NK-92 treated with Interleukin-12 subunit alpha and Interleukin-12 subunit beta, amount 100 ng/mL, for 24 hours (cell line): ENCODE measurements around the gene CXCL12.

Source experiments
- DNase-seq: peaks from one replicate; lab custom pipeline; 2025; lab: John Stamatoyannopoulos, UW

Gene CXCL12

DNA sequence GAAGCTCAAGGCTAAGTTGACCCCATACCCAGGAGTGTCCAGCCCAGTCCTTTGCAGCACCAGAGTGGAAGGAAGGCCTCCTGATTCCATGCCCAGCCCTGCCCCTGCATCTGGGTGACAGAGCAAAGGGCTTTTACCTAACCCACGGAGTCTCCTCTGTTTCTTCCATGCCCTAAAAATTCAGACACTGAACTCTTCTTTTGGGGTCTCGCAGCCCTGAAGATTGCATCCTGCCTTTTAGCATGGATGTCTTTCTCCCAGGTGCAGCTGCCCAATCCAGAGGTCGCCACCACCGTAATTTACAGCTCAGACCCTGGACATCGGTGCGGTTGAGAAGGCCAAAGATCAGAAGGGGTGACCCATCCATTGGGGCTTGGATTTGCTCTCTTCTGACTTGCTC is 50.8 kb downstream of the CXCL12 start:
- DNase-seq = no peak

DNA sequence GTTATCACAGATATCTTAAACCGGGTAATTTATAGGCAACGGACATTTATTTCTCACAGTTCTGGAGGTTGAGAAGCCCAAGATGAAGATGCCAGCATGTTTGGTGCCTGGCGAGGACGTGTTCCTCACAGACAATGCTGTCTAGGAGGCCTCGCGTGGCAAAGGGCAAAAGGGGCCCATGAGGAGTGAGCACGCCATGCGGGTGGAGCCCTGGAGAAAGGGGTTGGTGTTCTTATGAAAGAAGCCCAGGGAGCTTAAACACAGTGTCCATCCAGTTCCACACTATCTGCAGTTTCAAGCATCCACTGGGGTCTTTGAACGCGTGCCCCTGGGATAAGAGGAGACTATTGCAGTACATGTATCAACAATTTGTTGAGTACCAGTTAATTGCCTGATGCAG is 51.4 kb downstream of the CXCL12 start:
- DNase-seq = no peak

GRCh38 chr10:44332465-44332864 is 52.4 kb downstream of the CXCL12 start:
- no peak for DNase-seq

DNA sequence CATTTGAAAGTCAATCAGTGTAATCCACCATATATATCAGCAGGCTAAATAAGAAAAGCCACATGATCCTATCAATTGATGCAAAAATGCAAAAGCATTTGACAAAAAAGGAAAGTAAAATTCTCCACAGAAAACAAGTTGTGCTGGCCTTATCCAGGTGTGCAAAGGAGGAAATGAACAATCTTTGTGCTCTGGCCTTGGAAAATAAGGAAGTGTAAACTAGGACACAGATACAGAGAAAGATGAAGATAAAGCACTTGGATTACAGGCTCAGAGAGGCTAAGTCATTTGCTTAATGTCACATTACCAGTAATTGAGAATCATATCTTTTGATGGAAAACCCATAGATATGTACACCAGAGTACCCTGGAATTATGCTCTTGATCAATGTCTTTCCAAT is 54.5 kb downstream of the CXCL12 start:
- DNase-seq = no peak

- DNase-seq = no peak
Observed at GRCh38 chr10:44327461-44327860, 57.4 kb downstream of the CXCL12 start.
